HepG2 (cell line): ENCODE measurements around the gene SMLR1. TPM values are rescaled to one million over a fixed set of nuclear protein-coding genes. Genes with fewer than 3 reads are reported as not detected.

Experiments
- ARID2 ChIP-seq: sonication (generic); formaldehyde crosslinking; IDR thresholded peaks from 2 replicates; pipeline ENCODE4 v1.8.1; 2022; ENCODE audit warnings: mild to moderate bottlenecking, missing genetic modification reagents, borderline replicate concordance
- CHCHD3 ChIP-seq: sonication (generic); formaldehyde crosslinking; IDR thresholded peaks from 2 replicates; pipeline ENCODE4 v1.8.0; 2022; ENCODE audit warnings: mild to moderate bottlenecking, missing genetic modification reagents, moderate library complexity
- GZF1 ChIP-seq: sonication (generic); formaldehyde crosslinking; IDR thresholded peaks from 2 replicates; pipeline ENCODE4 v1.5.1; 2020; ENCODE audit warnings: mild to moderate bottlenecking, missing genetic modification reagents
- HBP1 ChIP-seq: IDR thresholded peaks from 2 replicates; pipeline ENCODE4 v1.6.1; 2016; ENCODE audit warnings: low read depth, control low read depth
- JUND ChIP-seq: sonication (generic); formaldehyde crosslinking; IDR thresholded peaks from 2 replicates; pipeline ENCODE4 v1.8.0; 2022; ENCODE audit warnings: mild to moderate bottlenecking, missing genetic modification reagents
- KMT2A ChIP-seq: sonication (generic); formaldehyde crosslinking; IDR thresholded peaks from 2 replicates; pipeline ENCODE4 v1.4.0; 2020; ENCODE audit warnings: missing genetic modification reagents
- MLLT10 ChIP-seq: sonication (generic); formaldehyde crosslinking; IDR thresholded peaks from 2 replicates; pipeline ENCODE4 v1.4.0; 2020; ENCODE audit warnings: missing genetic modification reagents
- ONECUT2 ChIP-seq: sonication (generic); formaldehyde crosslinking; IDR thresholded peaks from 2 replicates; pipeline ENCODE4 v1.4.0; 2020; ENCODE audit warnings: missing genetic modification reagents
- PCBP2 ChIP-seq: fragments of 200-400 bp; formaldehyde crosslinking; optimal IDR thresholded peaks from 2 replicates; pipeline ENCODE3; 2018; ENCODE audit warnings: low read length, low read depth; ENCODE audit not compliant: poor library complexity, severe bottlenecking
- RCOR2 ChIP-seq: IDR thresholded peaks from 2 replicates; pipeline ENCODE4 v1.6.1; 2016; ENCODE audit warnings: missing biosample characterization, missing genetic modification reagents
- SAP130 ChIP-seq: IDR thresholded peaks from 2 replicates; pipeline ENCODE4 v1.6.1; 2016; ENCODE audit warnings: low read depth
- SCMH1 ChIP-seq: sonication (generic); formaldehyde crosslinking; IDR thresholded peaks from 2 replicates; pipeline ENCODE4 v1.9.0; 2021; ENCODE audit warnings: missing genetic modification reagents, mild to moderate bottlenecking, borderline replicate concordance
- SPEN ChIP-seq: sonication (generic); formaldehyde crosslinking; IDR thresholded peaks from 2 replicates; pipeline ENCODE4 v1.5.1; 2020; ENCODE audit warnings: low read depth, mild to moderate bottlenecking, missing genetic modification reagents
- SRF ChIP-seq: IDR thresholded peaks from 2 replicates; pipeline ENCODE4 v1.6.1; 2011; ENCODE audit warnings: mild to moderate bottlenecking, low read depth, low read length, moderate library complexity
- ZNF383 ChIP-seq: sonication (generic); formaldehyde crosslinking; IDR thresholded peaks from 2 replicates; pipeline ENCODE4 v1.4.0; 2020; ENCODE audit warnings: missing genetic modification reagents, mild to moderate bottlenecking, borderline replicate concordance
- ZNF441 ChIP-seq: sonication (generic); formaldehyde crosslinking; IDR thresholded peaks from 2 replicates; pipeline ENCODE4 v1.7.0; 2021; ENCODE audit warnings: missing genetic modification reagents, borderline replicate concordance
- ZNF550 ChIP-seq: sonication (generic); formaldehyde crosslinking; IDR thresholded peaks from 2 replicates; pipeline ENCODE4 v1.4.0; 2020; ENCODE audit warnings: mild to moderate bottlenecking, missing genetic modification reagents, borderline replicate concordance
- ZNF713 ChIP-seq: sonication (generic); formaldehyde crosslinking; IDR thresholded peaks from 2 replicates; pipeline ENCODE4 v1.4.0; 2020; ENCODE audit warnings: mild to moderate bottlenecking, missing genetic modification reagents
- ZNF773 ChIP-seq: sonication (generic); formaldehyde crosslinking; IDR thresholded peaks from 2 replicates; pipeline ENCODE4 v1.4.0; 2020; ENCODE audit warnings: missing genetic modification reagents, borderline replicate concordance
- polyA plus RNA-seq, 8 experiments: library from polyadenylated mRNA; depleted of rRNA in 3 of 8; stranded (reverse) in 7 of 8; unstranded in 1 of 8; fragments of >200 nt; fragmentation: Illumina TruSeq in 4 of 8; extraction: Trizol in 4 of 8; gene quantifications; 2 replicates each; pipeline versions ENCODE4 v1.2.1 to v1.2.3, GENCODE V29; 2011 to 2016; ENCODE audit warnings: low read depth in 4 of 8, missing spikeins in 1 of 8, mixed read lengths in 1 of 8; ENCODE audit not compliant: insufficient read depth in 1 of 8
- total RNA-seq, 5 experiments: library from RNA; depleted of rRNA; stranded (reverse); fragments of >200 nt; fragmentation: Illumina TruSeq; extraction: Trizol; gene quantifications; 2 replicates each; pipeline ENCODE4 v1.2.3, GENCODE V29; 2016; ENCODE audit warnings: low read depth in 1 of 5
- TF ChIP-seq, protein P1 (sequence below): IDR thresholded peaks from 2 replicates; pipeline ENCODE4 v1.6.1; 2018; ENCODE audit warnings: missing genetic modification reagents

Gene SMLR1
- total and polyA plus RNA-seq, 2 of the 13 experiments (the other 11 are each of a cell fraction or from before 2014, with no cell fraction given) = 41.8 to 104 TPM

DNA sequence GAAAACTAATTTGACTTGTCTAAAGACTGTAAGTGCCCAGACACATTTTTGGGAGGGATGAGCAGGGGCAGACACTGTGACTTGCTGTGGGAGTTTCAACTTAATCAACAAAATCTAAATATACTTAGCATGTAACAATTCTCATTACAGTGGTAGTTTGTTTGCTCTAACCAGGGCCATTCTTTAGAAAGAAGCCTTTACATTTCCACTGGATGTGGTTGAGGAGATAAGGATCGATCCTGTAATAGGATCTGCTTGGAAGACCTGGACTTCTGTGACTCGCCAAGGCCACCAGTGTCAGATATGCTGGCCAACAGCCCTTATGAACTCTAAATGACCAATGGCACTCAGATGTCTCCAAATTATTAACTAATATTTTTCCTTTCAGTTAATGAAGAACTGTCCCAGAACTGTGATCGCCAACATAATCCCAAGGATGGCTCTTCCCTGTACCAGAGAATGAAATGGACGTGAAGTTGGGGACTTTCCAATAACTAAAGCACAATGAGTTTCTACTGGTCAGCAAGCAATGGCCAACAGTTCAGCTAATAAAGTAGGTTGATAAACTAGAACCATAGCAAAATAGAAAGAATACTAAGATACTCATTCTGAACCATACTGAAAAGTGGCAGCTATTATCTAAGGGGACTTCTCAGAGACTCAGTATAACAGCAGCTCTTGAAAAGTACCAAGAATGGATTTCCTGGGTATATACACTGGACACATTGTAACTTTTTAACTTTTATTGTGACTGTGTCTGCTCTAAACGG is 7.5 kb downstream of the SMLR1 start (continued):
- no peak for TF ChIP-seq HBP1 (CRISPR knock-in tag)
- no peak for TF ChIP-seq SRF
- no peak for TF ChIP-seq SCMH1 (CRISPR knock-in tag)
- no peak for TF ChIP-seq ZNF383 (CRISPR knock-in tag)
- peak; percentile 51; the same call in 1 of the 2 replicates for TF ChIP-seq SAP130 (CRISPR knock-in tag)
- TF ChIP-seq, protein P1, sequence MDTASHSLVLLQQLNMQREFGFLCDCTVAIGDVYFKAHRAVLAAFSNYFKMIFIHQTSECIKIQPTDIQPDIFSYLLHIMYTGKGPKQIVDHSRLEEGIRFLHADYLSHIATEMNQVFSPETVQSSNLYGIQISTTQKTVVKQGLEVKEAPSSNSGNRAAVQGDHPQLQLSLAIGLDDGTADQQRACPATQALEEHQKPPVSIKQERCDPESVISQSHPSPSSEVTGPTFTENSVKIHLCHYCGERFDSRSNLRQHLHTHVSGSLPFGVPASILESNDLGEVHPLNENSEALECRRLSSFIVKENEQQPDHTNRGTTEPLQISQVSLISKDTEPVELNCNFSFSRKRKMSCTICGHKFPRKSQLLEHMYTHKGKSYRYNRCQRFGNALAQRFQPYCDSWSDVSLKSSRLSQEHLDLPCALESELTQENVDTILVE (CRISPR knock-in tag) = 0 out of 2 replicates have a peak, but pooled peaks have one; percentile 33
- TF ChIP-seq ONECUT2 (CRISPR knock-in tag) = peak; percentile 92
- no peak for TF ChIP-seq KMT2A (CRISPR knock-in tag)
- TF ChIP-seq RCOR2 (CRISPR knock-in tag) = peak; percentile 45; the same call in 1 of the 2 replicates
- TF ChIP-seq ZNF441 (CRISPR knock-in tag) = no peak
- no peak for TF ChIP-seq ZNF773
- TF ChIP-seq SPEN (CRISPR knock-in tag) = no peak; the same call in 1 of the 2 replicates
- TF ChIP-seq CHCHD3 (CRISPR knock-in tag) = no peak
- no peak for TF ChIP-seq GZF1 (CRISPR knock-in tag)
- TF ChIP-seq ZNF550 (CRISPR knock-in tag) = no peak
- no peak for TF ChIP-seq PCBP2
- no peak for TF ChIP-seq ZNF713 (CRISPR knock-in tag)
- TF ChIP-seq ARID2 (CRISPR knock-in tag) = no peak
- no peak for TF ChIP-seq JUND
- TF ChIP-seq MLLT10 (CRISPR knock-in tag) = no peak
